Left ventricle myocardium inferior (tissue), 1 donor: ENCODE measurements around the gene REG3A. TPM values are rescaled to one million over a fixed set of nuclear protein-coding genes. Genes with fewer than 3 reads are reported as not detected.

Source experiments
- DNase-seq: peaks from one replicate; pipeline ENCODE4 v3.0.0-alpha.2; 2020
- H3K27ac ChIP-seq: fragments of 200-600 bp; replicated peaks from 2 replicates; pipeline ENCODE4 v1.8.0; 2021
- H3K27me3 ChIP-seq: fragments of 200-600 bp; 2 replicates; pipeline ENCODE4 v1.8.0; 2021; ENCODE audit warnings: low read depth
- H3K36me3 ChIP-seq: fragments of 200-600 bp; 2 replicates; pipeline ENCODE4 v1.8.0; 2021
- H3K4me1 ChIP-seq: fragments of 200-600 bp; 2 replicates; pipeline ENCODE4 v1.8.0; 2021
- H3K4me3 ChIP-seq: fragments of 200-600 bp; 2 replicates; pipeline ENCODE4 v1.8.0; 2021; ENCODE audit warnings: mild to moderate bottlenecking, moderate library complexity
- H3K9me3 ChIP-seq: fragments of 200-600 bp; replicated peaks from 2 replicates; pipeline ENCODE4 v1.8.0; 2021
- CTCF ChIP-seq: fragments of 200-600 bp; IDR thresholded peaks from 2 replicates; pipeline ENCODE4 v1.8.0; 2021; ENCODE audit warnings: antibody characterized with exemption, mild to moderate bottlenecking, borderline replicate concordance
- intact Hi-C: fragments of 100-400 bp; cut with micrococcal nuclease; formaldehyde crosslinking; loops from one replicate; pipeline ENCODE4 v1.11.0; 2022
- total RNA-seq: library from RNA; stranded (reverse); fragmentation: NEBNext Ultra II Directional; extraction: Animal tissue kit (Norgen Biotek cat#: 25700); gene quantifications from one replicate; pipeline ENCODE4 v1.2.1, GENCODE V29; 2021
- donor health status: DM: no; HTN: yes; CAD: no; lungs with severe emphysema.

Gene REG3A
- total RNA-seq, 1 donor from 2014 or later = not detected

GRCh38 chr2:79162132-79162531 lies 2.6 kb upstream of the REG3A start:
- H3K9me3 ChIP-seq = no peaks in the 10 kb centered on the region
- no peaks in the 10 kb centered on the region for H3K27me3 ChIP-seq
- H3K4me3 ChIP-seq = no peak overlapping the region
- no peaks in the 10 kb centered on the region for H3K36me3 ChIP-seq
- intact Hi-C loops = no loop called here
- H3K27ac ChIP-seq = no peak overlapping the region
- H3K4me1 ChIP-seq = no peaks in the 10 kb centered on the region
- DNase-seq = no peak
- TF ChIP-seq CTCF = no peak

- Histone ChIP-seq H3K9me3 (no peaks in the 10 kb centered on the region), H3K27ac (no peak overlapping the region), H3K4me3 (no peak overlapping the region), H3K36me3 (no peaks in the 10 kb centered on the region), H3K4me1 (no peaks in the 10 kb centered on the region), H3K27me3 (no peaks in the 10 kb centered on the region)
- TF ChIP-seq CTCF = no peak
- intact Hi-C loops = no loop called here
- DNase-seq = no peak
Observed at GRCh38 chr2:79159030-79159429, 523 bp downstream of the REG3A start.

- no peak for TF ChIP-seq CTCF
- intact Hi-C loops = no loop called here
- no peak overlapping the region for H3K4me3 ChIP-seq
- DNase-seq = no peak
- no peaks in the 10 kb centered on the region for H3K36me3 ChIP-seq
- no peaks in the 10 kb centered on the region for H3K27me3 ChIP-seq
- no peaks in the 10 kb centered on the region for H3K4me1 ChIP-seq
- no peak overlapping the region for H3K27ac ChIP-seq
- no peaks in the 10 kb centered on the region for H3K9me3 ChIP-seq
Observed at GRCh38 chr2:79155826-79156476, 3.6 kb downstream of the REG3A start.

- Histone ChIP-seq H3K27ac (no peak overlapping the region), H3K27me3 (no peaks in the 10 kb centered on the region), H3K4me3 (no peak overlapping the region), H3K9me3 (no peaks in the 10 kb centered on the region), H3K4me1 (no peaks in the 10 kb centered on the region), H3K36me3 (no peaks in the 10 kb centered on the region)
- DNase-seq = no peak
- intact Hi-C loops = no loop called here
- TF ChIP-seq CTCF = no peak
Observed at GRCh38 chr2:79139423-79139822, 20.1 kb downstream of the REG3A start.

- H3K36me3 ChIP-seq = no peaks in the 10 kb centered on the region
- TF ChIP-seq CTCF = no peak
- H3K27me3 ChIP-seq = no peaks in the 10 kb centered on the region
- no peaks in the 10 kb centered on the region for H3K9me3 ChIP-seq
- no peak for DNase-seq
- no peak overlapping the region for H3K27ac ChIP-seq
- H3K4me1 ChIP-seq = no peaks in the 10 kb centered on the region
- no peak overlapping the region for H3K4me3 ChIP-seq
- intact Hi-C loops = no loop called here
Observed at GRCh38 chr2:79138385-79138784, 21.2 kb downstream of the REG3A start.

GRCh38 chr2:79131687-79132086 lies 27.9 kb downstream of the REG3A start:
- no peaks in the 10 kb centered on the region for H3K9me3 ChIP-seq
- H3K27ac ChIP-seq = no peak overlapping the region
- DNase-seq = no peak
- no peak overlapping the region for H3K4me3 ChIP-seq
- no peaks in the 10 kb centered on the region for H3K36me3 ChIP-seq
- intact Hi-C loops = no loop called here
- no peaks in the 10 kb centered on the region for H3K4me1 ChIP-seq
- H3K27me3 ChIP-seq = no peaks in the 10 kb centered on the region
- no peak for TF ChIP-seq CTCF
